Eye (tissue), 1 donor: ENCODE data around the gene PTCSC3.
A peak's percentile ranks its signal among the peaks of the same experiment; 100 is the strongest.
"Not testable (repeated sequence)": the region's sequence is repeated elsewhere in the genome, so short reads cannot be mapped to it uniquely, and the experiment has no call there.

ENCODE experiments used
- DNase-seq: peaks from one replicate; pipeline ENCODE4 v3.0.0-alpha.2; 2015

Gene PTCSC3

GRCh38 chr14:36171607-36172006 lies 4.9 kb downstream of the PTCSC3 start:
- DNase-seq: peak; percentile 31

GRCh38 chr14:36167431-36167830 lies 9.1 kb downstream of the PTCSC3 start:
- no peak for DNase-seq

- DNase-seq: no peak
Measured at GRCh38 chr14:36163451-36163850, 13.1 kb downstream of the PTCSC3 start.

DNA sequence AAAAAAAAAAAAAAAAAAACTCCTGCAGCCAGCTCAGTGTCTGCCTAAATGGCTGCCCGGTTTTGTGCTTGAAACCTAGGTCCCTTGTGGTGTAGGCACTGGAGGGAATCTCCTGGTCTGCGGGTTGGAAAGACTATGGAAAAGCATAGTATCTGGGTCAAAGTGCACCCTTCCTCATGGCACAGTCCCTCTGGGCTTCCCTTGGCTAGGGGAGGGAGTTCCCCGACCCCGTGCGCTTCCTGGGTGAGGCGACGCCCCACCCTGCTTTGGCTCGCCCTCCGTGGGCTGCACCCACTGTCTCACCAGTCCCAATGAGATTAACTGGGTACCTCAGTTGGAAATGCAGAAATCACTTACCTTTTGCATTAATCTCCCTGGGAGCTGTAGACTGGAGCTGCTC lies 14.3 kb downstream of the PTCSC3 start:
- no peak for DNase-seq

GRCh38 chr14:36161776-36162175 lies 14.7 kb downstream of the PTCSC3 start:
- DNase-seq: no peak

GRCh38 chr14:36151335-36151734 lies 25.2 kb downstream of the PTCSC3 start:
- DNase-seq: no peak

GRCh38 chr14:36134038-36134437 lies 42.5 kb downstream of the PTCSC3 start:
- DNase-seq: no peak

DNA sequence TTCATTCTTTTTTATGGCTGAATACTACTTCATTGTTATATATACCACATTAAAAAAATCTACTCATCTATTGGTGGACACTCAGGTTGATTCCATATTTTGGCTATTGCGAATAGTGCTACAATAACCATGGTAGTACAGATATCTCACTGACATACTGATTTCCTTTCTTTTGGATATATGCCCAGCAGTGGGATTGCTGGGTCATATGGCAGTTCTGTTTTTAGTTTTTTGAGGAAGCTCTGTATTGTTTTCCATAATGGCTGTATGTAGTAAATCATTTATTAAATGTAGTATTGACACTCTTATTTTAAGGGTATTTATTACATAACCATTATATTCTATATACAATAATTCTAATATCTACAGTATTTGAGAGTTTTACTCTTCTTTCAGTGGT lies 43.7 kb downstream of the PTCSC3 start:
- DNase-seq: no peak

- DNase-seq: no peak
Measured at GRCh38 chr14:36130186-36130585, 46.3 kb downstream of the PTCSC3 start.

- DNase-seq: no peak
Measured at GRCh38 chr14:36129181-36129580, 47.3 kb downstream of the PTCSC3 start.

DNA sequence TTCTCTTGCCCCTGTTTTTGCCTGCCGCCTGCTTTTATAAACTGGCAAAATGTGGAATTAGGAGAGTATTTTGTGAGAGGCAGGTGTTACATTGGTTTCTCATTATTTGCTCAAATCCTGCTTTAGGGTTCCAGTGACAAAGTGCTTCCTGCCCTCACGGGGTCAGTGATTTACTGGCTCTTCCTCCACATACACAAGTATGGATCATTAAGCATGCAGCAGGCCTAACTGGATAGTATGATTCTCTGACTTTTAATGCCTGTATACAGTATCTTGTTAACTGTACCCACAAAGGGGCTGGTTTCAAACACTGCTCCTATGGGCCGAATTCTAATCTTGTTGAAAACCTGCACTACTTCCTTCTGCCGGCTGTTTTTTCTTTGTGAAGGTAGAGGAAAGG lies 63.2 kb downstream of the PTCSC3 start:
- DNase-seq: no peak

DNA sequence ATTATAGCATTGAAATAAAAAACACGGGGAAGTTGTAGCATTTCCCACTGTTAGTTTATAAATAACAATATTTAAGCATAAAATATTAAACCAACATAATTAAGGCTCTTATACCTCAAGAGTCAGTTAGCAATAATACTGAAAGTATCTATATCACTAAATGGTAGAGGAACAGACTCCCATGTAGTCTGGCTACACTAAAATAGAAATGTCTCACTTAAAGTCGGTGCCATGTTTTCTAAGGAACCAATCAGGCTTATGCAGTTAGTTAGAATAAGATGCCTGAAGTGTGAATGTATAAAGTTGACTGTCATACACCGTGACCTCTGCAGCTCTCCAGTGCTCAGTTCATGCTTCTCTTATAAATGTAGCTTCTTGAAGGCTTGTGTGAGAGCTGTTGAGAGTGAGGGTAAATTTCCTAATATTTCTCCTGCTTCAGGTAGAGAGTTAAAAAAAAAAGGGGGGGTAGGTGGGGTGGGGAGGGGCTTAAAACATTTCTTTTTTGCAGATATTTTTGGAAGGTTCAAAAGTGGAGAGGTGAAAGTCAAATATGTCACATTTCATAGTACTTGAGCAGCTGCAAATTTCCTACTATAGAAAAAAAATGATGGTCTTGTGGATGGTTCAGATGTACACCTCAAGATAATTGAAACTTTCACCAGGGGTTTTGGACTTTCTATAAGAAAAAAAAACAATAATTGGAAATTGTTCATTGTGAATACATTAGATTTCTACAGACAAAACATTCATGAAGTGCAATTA lies 64.5 kb downstream of the PTCSC3 start:
- no peak for DNase-seq

- DNase-seq: peak; percentile 23
Measured at GRCh38 chr14:36105401-36105800, 71.1 kb downstream of the PTCSC3 start.

DNA sequence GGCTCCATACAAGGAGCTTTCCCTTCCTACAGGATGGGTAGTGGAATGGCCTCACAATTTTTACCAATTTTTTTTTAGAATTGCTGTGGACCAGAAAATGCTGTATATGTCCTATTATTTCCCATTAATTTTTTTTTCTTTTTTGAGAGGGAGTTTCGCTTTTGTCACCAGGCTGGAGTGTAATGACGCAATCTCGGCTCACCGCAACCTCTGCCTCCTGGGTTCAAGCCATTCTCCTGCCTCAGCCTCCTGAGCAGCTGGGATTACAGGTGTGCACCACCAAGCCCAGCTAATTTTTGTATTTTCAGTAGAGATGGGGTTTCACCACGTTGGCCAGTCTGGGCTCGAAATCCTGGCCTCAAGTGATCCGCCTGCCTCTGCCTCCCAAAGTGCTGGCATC lies 72.3 kb downstream of the PTCSC3 start:
- DNase-seq: not testable (repeated sequence)

GRCh38 chr14:36099619-36100018 lies 76.9 kb downstream of the PTCSC3 start:
- DNase-seq: no peak

DNA sequence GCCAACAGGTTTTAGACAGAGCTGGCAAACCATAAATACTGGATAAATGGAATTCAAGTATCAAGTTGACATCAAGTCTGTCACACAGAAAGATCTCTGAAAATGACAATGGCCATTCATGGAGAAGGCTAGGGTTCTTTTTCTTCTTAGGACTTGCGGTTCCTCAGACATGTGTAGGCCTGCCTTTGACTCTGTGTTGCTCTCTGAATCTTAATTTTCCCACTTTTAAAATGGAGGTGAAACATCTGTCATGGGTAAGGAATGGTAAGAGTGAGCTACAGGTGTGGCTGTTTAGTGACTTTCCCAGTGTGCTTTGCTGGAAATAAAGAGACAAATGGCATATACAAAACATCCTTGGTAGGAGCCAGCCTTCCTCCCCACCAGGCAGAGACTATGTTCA lies 79.2 kb downstream of the PTCSC3 start:
- no peak for DNase-seq

DNA sequence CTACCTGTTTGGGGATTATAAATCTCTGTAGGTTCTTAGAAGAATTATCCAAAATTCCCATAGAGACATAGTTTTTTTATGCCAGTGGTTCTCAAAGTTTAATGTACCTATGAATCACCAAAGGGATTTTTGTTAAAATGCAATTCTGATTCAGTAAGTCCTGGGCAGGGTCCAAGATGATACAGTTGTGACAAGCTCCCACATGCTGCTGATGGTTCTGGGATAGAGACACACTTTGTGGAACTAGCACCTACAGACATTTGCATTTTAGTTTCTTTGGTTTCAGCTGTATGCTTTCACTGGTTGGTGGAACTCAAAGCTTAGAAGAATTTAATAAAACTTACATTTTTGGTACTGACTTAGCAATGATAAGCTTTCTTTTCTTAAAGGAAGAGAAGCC lies 80.4 kb downstream of the PTCSC3 start:
- no peak for DNase-seq

GRCh38 chr14:36094963-36095362 lies 81.6 kb downstream of the PTCSC3 start:
- no peak for DNase-seq

DNA sequence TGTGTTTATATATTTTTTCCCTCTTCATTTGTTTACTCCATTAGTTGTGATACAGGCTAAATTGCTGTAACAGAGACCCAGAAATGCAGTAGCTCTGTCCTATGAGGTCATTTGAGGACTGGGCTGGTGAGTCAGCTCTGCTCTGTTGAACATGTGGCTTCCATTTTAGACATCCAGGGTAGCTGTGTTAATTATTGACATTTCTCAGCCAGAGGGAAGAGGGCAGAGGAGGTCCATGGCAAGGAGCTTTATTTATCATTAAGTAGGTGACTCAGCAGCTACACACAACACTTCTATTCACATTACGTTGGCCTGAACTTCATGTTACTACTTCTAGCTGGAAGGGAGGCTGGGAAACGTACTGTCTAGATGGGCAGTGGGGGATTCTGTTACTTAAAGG lies 85.4 kb downstream of the PTCSC3 start:
- no peak for DNase-seq

DNA sequence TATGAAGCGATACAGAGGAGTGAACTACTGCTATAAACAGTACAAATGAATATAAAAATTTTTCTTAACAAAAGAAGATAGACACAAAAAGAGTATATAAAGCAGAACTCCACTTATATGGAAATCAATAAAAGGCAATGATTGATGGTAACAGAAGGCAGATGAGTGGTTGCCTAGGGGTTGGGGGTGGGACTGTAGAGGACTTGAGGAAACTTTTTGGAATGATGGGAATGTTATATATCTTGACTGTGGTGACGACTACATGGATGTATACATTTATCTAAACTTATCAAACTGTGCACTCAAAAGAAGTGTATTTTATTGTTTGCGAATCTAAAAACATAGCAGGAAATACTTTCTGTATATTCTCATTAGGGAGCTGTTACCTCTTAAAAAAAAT lies 89.1 kb downstream of the PTCSC3 start:
- no peak for DNase-seq

DNA sequence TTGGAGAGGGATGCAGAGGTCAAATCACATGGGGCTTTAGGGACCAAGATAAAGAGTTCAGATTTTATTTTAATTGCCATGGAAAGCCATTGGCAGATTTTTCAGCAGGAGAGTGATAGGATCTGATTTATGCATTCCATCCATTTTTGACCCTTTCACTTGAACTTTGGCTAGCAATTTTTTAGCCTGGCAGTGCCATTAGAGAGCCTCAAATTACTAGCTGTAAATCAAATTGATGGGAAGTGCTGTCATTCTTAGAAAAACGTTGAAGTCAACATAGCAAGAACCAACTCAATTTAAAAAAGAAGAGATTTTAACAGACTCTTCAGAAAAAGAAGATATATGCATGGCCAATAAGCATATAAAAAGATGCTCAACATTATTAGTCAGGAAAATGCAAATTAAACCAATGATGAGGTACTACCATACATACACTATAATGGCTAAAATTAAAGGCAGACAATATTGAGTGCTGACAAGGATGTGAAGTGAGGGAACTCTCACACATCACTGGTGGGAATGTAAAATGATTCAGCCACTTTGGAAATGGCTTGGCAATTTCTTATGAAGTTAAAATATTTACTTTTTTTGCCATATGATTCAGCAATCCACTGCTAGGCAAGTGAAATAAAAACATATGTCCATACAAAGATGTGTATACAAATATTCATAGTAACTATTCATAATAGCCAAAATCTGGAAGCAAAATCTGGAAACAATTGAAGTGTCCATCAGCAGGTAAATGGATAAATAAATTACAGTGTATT lies 89.7 kb downstream of the PTCSC3 start:
- DNase-seq: no peak

GRCh38 chr14:36085861-36086260 lies 90.7 kb downstream of the PTCSC3 start:
- DNase-seq: no peak
